HepG2 (cell line): Measurements from ENCODE around the gene AARS2. TPM values are rescaled to one million over a fixed set of nuclear protein-coding genes. Genes with fewer than 3 reads are reported as not detected.

ENCODE experiments used
- ATAC-seq: fragments of 200-7000 bp; cut with Tn5 transposase; 3 replicates; pipeline ENCODE4 v1.9.1; 2020; ENCODE audit warnings: mild to moderate bottlenecking, moderate library complexity
- BruUV-seq: library from RNA; stranded (reverse); fragments of 400-500 nt; replicated peaks from 2 replicates; lab custom pipeline; 2021; lab: Mats Ljungman, UMichigan
- CTCF ChIA-PET: fragments of 300-600 bp; formaldehyde crosslinking; extraction: SDS; loops from one replicate; lab custom pipeline; 2021; ENCODE audit warnings: low total read pairs, inconsistent platforms, low intra/inter-chr PET ratio; lab: Yijun Ruan, JAX
- POLR2A ChIA-PET: fragments of 350-600 bp; sonication (Branson Sonifier 250); formaldehyde crosslinking; loops from one replicate; lab custom pipeline; 2020; ENCODE audit warnings: antibody characterized with exemption, inconsistent platforms; lab: Yijun Ruan, JAX
- DNase-seq: peaks from one replicate; pipeline ENCODE4 v3.0.0-alpha.2; 2015; ENCODE audit warnings: low spot score
- FAIRE-seq: peaks from 3 replicates; lab custom pipeline; 2011; peaks lifted over from hg19 to GRCh38; lab: Jason Lieb, UNC
- H2AFZ ChIP-seq: one replicate; pipeline ENCODE4 v1.6.1; 2011; ENCODE audit warnings: low read length, inconsistent platforms
- H3K27ac ChIP-seq: fragments of 300-600 bp; 3 replicates; pipeline ENCODE4 v1.8.0; 2011; ENCODE audit warnings: mixed run types, mild to moderate bottlenecking, mixed read lengths, low read length, inconsistent platforms; ENCODE audit not compliant: insufficient read depth; ENCODE audit errors: extremely low read length
- H3K27me3 ChIP-seq, 2 experiments: fragments of 200-600 bp in 1 of 2; 2 replicates in 1 of 2; 3 replicates in 1 of 2; pipeline versions ENCODE4 v1.6.0 to v1.8.0; 2011; ENCODE audit warnings: low read length in 2 of 2, mild to moderate bottlenecking in 2 of 2, moderate library complexity in 2 of 2, inconsistent platforms in 1 of 2; ENCODE audit not compliant: insufficient read depth in 2 of 2, control insufficient read depth in 1 of 2
- H3K36me3 ChIP-seq, 2 experiments: fragments of 200-600 bp in 1 of 2; replicated peaks in 1 of 2; 2 replicates in 1 of 2; 3 replicates in 1 of 2; pipeline versions ENCODE4 v1.5.1 to v1.8.0; 2011; ENCODE audit warnings: low read length in 2 of 2, inconsistent platforms in 1 of 2; ENCODE audit not compliant: insufficient read depth in 2 of 2, control insufficient read depth in 1 of 2
- H3K4me1 ChIP-seq: 2 replicates; pipeline ENCODE4 v1.5.1; 2012; ENCODE audit warnings: low read length, inconsistent platforms; ENCODE audit not compliant: insufficient read depth
- H3K4me2 ChIP-seq: 2 replicates; pipeline ENCODE4 v1.6.0; 2011; ENCODE audit warnings: low read depth, low read length, inconsistent platforms
- H3K4me3 ChIP-seq, 3 experiments: fragments of 200-600 bp in 1 of 3; sonication (generic), shearing (Covaris generic) in 1 of 3; replicated peaks in 1 of 3; 2 replicates each; pipeline ENCODE4 v1.5.1; 2011 to 2016; ENCODE audit warnings: low read length in 3 of 3, inconsistent platforms in 2 of 3, low read depth in 2 of 3, mild to moderate bottlenecking in 2 of 3, control low read depth in 1 of 3, mixed read lengths in 1 of 3; ENCODE audit not compliant: insufficient read depth in 1 of 3
- H3K79me2 ChIP-seq: one replicate; pipeline ENCODE4 v1.6.1; 2011; ENCODE audit warnings: low read length, inconsistent platforms; ENCODE audit not compliant: insufficient read depth
- H3K9ac ChIP-seq: 2 replicates; pipeline ENCODE4 v1.6.0; 2011; ENCODE audit warnings: mild to moderate bottlenecking, low read depth, low read length, inconsistent platforms; ENCODE audit not compliant: insufficient read depth
- H3K9me3 ChIP-seq: 2 replicates; pipeline ENCODE4 v1.5.1; 2012; ENCODE audit warnings: mild to moderate bottlenecking, low read length
- H4K20me1 ChIP-seq: 2 replicates; pipeline ENCODE4 v1.6.0; 2011; ENCODE audit warnings: inconsistent platforms, mild to moderate bottlenecking, low read length, moderate library complexity; ENCODE audit not compliant: insufficient read depth
- GTF3A ChIP-seq: sonication (generic); formaldehyde crosslinking; conservative IDR thresholded peaks from 2 replicates; pipeline ENCODE4 v1.4.0; 2020; ENCODE audit warnings: mild to moderate bottlenecking, missing genetic modification reagents
- SNAPC2 ChIP-seq: sonication (generic); formaldehyde crosslinking; IDR thresholded peaks from 2 replicates; pipeline ENCODE4 v1.8.1; 2022; ENCODE audit warnings: mild to moderate bottlenecking, missing genetic modification reagents
- ZNF224 ChIP-seq: sonication (generic); formaldehyde crosslinking; IDR thresholded peaks from 2 replicates; pipeline ENCODE4 v1.5.0; 2020; ENCODE audit warnings: mild to moderate bottlenecking, missing genetic modification reagents
- ZNF792 ChIP-seq: IDR thresholded peaks from 2 replicates; pipeline ENCODE4 v1.6.1; 2016
- WGBS: methylation state at CpG from one replicate; pipeline ENCODE4 v1.1.6; 2017; ENCODE audit warnings: low lambda C conversion rate; 5-methylcytosine and 5-hydroxymethylcytosine counted together
- in situ Hi-C: cut with HindIII; loops from 2 replicates; pipeline ENCODE4 v1.10.0; 2017; ENCODE audit warnings: low pct_unique_long_range_greater_than_20kb; ENCODE audit not compliant: extremely low pct_ligation_motif_present
- intact Hi-C: fragments of 100-400 bp; cut with micrococcal nuclease; formaldehyde crosslinking; loops from one replicate; pipeline ENCODE4 v1.10.0; 2022; ENCODE audit not compliant: unreplicated experiment
- polyA plus RNA-seq, 8 experiments: library from polyadenylated mRNA; depleted of rRNA in 3 of 8; stranded (reverse) in 7 of 8; unstranded in 1 of 8; fragments of >200 nt; fragmentation: Illumina TruSeq in 4 of 8; extraction: Trizol in 4 of 8; gene quantifications; 2 replicates each; pipeline versions ENCODE4 v1.2.1 to v1.2.3, GENCODE V29; 2011 to 2016; ENCODE audit warnings: low read depth in 4 of 8, missing spikeins in 1 of 8, mixed read lengths in 1 of 8; ENCODE audit not compliant: insufficient read depth in 1 of 8
- total RNA-seq, 5 experiments: library from RNA; depleted of rRNA; stranded (reverse); fragments of >200 nt; fragmentation: Illumina TruSeq; extraction: Trizol; gene quantifications; 2 replicates each; pipeline ENCODE4 v1.2.3, GENCODE V29; 2016; ENCODE audit warnings: low read depth in 1 of 5
- TF ChIP-seq, protein P1 (sequence below): sonication (generic); formaldehyde crosslinking; IDR thresholded peaks from 2 replicates; pipeline ENCODE4 v1.4.0; 2020; ENCODE audit warnings: mild to moderate bottlenecking, missing genetic modification reagents
- TF ChIP-seq, protein P2 (sequence below): sonication (generic); formaldehyde crosslinking; IDR thresholded peaks from 2 replicates; pipeline ENCODE4 v1.8.1; 2023; ENCODE audit warnings: missing genetic modification reagents, mild to moderate bottlenecking, borderline replicate concordance
- TF ChIP-seq, protein P3 (sequence below), 2 experiments: sonication (generic) in 1 of 2; formaldehyde crosslinking in 1 of 2; IDR thresholded peaks; 2 replicates each; pipeline versions ENCODE4 v1.5.1 to v1.6.1; 2011 to 2020; ENCODE audit warnings: borderline replicate concordance in 1 of 2, low read depth in 1 of 2, low read length in 1 of 2, mild to moderate bottlenecking in 1 of 2, missing genetic modification reagents in 1 of 2, moderate library complexity in 1 of 2

The AARS2 gene
- total and polyA plus RNA-seq, 2 of the 13 experiments (the other 11 are each of a cell fraction or from before 2014, with no cell fraction given) = 7.5 to 24.1 TPM

DNA sequence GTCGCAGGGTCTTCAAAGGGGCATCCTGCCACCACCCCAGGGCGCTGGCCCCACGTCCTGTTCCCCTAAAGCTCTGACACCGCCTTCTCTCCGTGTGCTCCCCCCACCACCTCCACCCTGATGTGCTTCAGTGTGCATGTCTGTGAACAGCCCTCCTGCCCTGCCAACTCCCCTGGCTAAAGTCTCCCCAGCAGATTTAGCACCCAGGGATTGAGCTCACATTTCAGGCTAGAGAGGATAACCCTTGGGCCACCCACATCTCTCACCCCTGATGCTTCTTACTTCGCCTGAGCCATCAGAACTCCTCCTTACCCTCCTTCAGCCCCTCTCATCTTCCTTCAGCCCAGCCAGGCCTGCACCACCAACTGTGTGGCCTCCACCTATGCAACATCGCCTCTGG is 35.4 kb downstream of the AARS2 start:
- no peak overlapping the region for H2AFZ ChIP-seq
- BruUV-seq = no TSS peak
- DNase-seq (no peak), FAIRE-seq (no peak), ATAC-seq (no peak)
- H3K27me3 ChIP-seq = peaks cover 36 to 84% of the 10 kb centered on the region in 2 experiments
- ChIA-PET POLR2A (no interaction called here), CTCF (no interaction called here)
- 13% methylated on average over 7 of the region's 7 CpGs for WGBS
- H3K27ac ChIP-seq = no peak overlapping the region
- no peaks in the 10 kb centered on the region for H3K9me3 ChIP-seq
- H3K9ac ChIP-seq = no peak overlapping the region
- in situ Hi-C loops (no loop called here), intact Hi-C loops (no loop called here)
- TF ChIP-seq, protein P1, sequence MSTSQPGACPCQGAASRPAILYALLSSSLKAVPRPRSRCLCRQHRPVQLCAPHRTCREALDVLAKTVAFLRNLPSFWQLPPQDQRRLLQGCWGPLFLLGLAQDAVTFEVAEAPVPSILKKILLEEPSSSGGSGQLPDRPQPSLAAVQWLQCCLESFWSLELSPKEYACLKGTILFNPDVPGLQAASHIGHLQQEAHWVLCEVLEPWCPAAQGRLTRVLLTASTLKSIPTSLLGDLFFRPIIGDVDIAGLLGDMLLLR (CRISPR knock-in tag) = no peak
- TF ChIP-seq ZNF792 = no peak
- peaks cover 3% of the 10 kb centered on the region; the same call in 1 of the 2 replicates for H4K20me1 ChIP-seq
- H3K4me3 ChIP-seq = no peak overlapping the region
- H3K79me2 ChIP-seq = no peaks in the 10 kb centered on the region
- H3K4me1 ChIP-seq = peaks cover 28% of the 10 kb centered on the region
- H3K4me2 ChIP-seq = no peak overlapping the region
- no peaks in the 10 kb centered on the region for H3K36me3 ChIP-seq

DNA sequence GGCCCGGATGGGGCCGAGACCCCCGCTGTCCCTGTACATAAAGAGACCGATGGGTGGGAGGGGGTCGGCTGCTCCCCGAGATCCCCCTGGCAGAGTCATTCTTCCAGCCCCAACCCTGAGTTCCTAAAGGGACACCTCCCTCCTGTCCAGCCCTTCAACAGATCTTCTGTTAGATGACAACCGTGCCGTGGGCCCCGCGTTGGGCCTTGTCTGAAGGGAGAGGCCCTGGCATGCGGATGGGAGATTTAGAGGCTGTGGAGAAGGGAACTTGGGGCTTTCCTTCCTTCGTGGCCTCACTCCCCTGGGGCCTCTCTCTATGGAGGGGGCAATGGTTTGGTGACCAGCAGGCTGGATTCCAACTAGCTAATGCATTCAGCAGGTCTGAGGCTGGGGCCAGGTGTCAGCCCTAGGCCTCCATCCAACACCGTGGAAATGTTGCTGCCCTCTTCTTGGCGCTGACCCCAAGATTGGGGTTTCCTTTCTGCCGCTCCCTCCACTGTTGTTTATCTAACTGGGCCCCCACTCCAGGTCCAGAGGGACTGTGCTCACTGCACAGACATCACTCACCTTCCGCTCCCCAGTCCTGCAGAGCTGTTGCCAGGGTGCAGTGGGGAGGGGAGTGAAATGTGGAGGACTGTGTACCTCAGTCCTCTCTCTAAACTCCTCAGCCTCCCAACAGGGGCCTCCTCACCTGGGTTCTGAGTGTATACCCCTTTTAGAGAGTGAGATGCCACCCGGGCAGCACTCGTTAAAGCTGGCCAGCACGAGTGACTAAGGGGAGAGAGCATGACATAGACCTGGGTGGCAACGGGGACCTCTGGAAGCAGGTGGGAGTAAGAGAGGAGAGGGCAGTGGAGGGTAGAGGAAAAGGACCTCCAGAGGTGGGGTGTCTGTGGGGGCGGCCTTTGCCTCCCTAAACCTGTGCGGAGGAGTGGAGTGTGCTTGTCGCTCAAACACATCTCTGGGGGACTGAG is 36.2 kb downstream of the AARS2 start:
- H3K79me2 ChIP-seq = no peaks in the 10 kb centered on the region
- peaks cover 37 to 86% of the 10 kb centered on the region in 2 experiments for H3K27me3 ChIP-seq
- peaks cover 3% of the 10 kb centered on the region; the same call in 1 of the 2 replicates for H4K20me1 ChIP-seq
- 39% methylated on average over 19 of the region's 23 CpGs for WGBS
- peak overlapping the region in 1 of 3 experiments; percentile 62; a peak in 2 of 6 replicates for H3K4me3 ChIP-seq
- no peaks in the 10 kb centered on the region for H3K36me3 ChIP-seq
- ATAC-seq (peak; percentile 3; the same call in 1 of the 3 replicates), FAIRE-seq (no peak), DNase-seq (no peak)
- no peak overlapping the region for H3K27ac ChIP-seq
- in situ Hi-C loops (no loop called here), intact Hi-C loops (no loop called here)
- no peak overlapping the region for H2AFZ ChIP-seq
- peaks cover 28% of the 10 kb centered on the region for H3K4me1 ChIP-seq
- ChIA-PET POLR2A (interaction anchor here (1.1 kb wide), 1 partner anchor 22 kb away, joined by 5 read pairs; no protein-coding TSS in a partner anchor), CTCF (no interaction called here)
- BruUV-seq = no TSS peak
- H3K9me3 ChIP-seq = no peaks in the 10 kb centered on the region
- H3K9ac ChIP-seq = no peak overlapping the region
- peak overlapping the region; percentile 69; the same call in 1 of the 2 replicates for H3K4me2 ChIP-seq
- TF ChIP-seq, protein P2, sequence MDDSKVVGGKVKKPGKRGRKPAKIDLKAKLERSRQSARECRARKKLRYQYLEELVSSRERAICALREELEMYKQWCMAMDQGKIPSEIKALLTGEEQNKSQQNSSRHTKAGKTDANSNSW (CRISPR knock-in tag) = no peak
- TF ChIP-seq, protein P3, sequence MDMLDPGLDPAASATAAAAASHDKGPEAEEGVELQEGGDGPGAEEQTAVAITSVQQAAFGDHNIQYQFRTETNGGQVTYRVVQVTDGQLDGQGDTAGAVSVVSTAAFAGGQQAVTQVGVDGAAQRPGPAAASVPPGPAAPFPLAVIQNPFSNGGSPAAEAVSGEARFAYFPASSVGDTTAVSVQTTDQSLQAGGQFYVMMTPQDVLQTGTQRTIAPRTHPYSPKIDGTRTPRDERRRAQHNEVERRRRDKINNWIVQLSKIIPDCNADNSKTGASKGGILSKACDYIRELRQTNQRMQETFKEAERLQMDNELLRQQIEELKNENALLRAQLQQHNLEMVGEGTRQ (IDR thresholded peaks at IDR 0.05; ENCODE audit: low read depth, low read length) = no peak
- TF ChIP-seq, protein P3 (CRISPR knock-in tag; IDR thresholded peaks at IDR 0.05; ENCODE audit: borderline replicate concordance) = no peak
- TF ChIP-seq ZNF224 (CRISPR knock-in tag) (no peak), GTF3A (0 out of 2 replicates have a peak, but pooled peaks have one; percentile 39), SNAPC2 (CRISPR knock-in tag) (no peak)
